Mononuclear cell (primary cell): ENCODE measurements around the gene PTGES3. TPM values are rescaled to one million over a fixed set of nuclear protein-coding genes. Genes with fewer than 3 reads are reported as not detected.
"Not testable (repeated sequence)": the region's sequence is repeated elsewhere in the genome, so short reads cannot be mapped to it uniquely, and the experiment has no call there.

Source experiments
- H3K27me3 ChIP-seq: 2 replicates; pipeline ENCODE4 v1.6.0; 2011; ENCODE audit warnings: low read length, control low read depth; ENCODE audit not compliant: insufficient read depth
- H3K4me1 ChIP-seq: 2 replicates; pipeline ENCODE4 v1.5.1; 2011; ENCODE audit warnings: mild to moderate bottlenecking, low read length, control low read depth; ENCODE audit not compliant: insufficient read depth
- H3K4me3 ChIP-seq: 2 replicates; pipeline ENCODE4 v1.5.1; 2011; ENCODE audit warnings: mild to moderate bottlenecking, low read length, moderate library complexity
- H3K9me3 ChIP-seq: 2 replicates; pipeline ENCODE4 v1.5.1; 2011; ENCODE audit warnings: low read depth, mild to moderate bottlenecking, control low read depth, low read length
- total RNA-seq: library from RNA; depleted of rRNA; stranded (reverse); fragments of >200 nt; gene quantifications from one replicate; pipeline ENCODE4 v1.2.3, GENCODE V29; 2012

PTGES3 gene
- total RNA-seq, 1 donor: 78.4 TPM

DNA sequence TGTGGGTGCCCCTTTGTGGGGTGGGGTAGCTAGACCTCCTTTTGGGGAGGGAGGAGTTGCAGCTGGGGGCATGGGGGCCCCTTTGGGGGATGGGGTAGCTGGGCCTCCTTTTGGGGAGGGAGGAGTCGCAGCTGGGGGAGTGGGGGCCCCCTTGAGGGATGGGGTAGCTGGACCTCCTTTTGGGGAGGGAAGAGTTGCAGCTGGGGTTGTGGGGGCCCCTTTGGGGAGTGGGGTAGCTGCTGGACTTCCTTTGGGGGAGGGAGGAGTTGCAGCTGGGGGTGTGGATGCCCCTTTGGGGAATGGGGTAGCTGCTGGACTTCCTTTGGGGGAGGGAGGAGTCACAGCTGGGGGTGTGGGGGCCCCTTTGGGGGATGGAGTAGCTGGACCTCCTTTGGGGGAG, 30.1 kb upstream of the PTGES3 start:
- H3K9me3 ChIP-seq: no peaks in the 10 kb centered on the region
- H3K4me1 ChIP-seq: peaks cover 68% of the 10 kb centered on the region
- H3K27me3 ChIP-seq: no peaks in the 10 kb centered on the region
- H3K4me3 ChIP-seq: no peak overlapping the region

DNA sequence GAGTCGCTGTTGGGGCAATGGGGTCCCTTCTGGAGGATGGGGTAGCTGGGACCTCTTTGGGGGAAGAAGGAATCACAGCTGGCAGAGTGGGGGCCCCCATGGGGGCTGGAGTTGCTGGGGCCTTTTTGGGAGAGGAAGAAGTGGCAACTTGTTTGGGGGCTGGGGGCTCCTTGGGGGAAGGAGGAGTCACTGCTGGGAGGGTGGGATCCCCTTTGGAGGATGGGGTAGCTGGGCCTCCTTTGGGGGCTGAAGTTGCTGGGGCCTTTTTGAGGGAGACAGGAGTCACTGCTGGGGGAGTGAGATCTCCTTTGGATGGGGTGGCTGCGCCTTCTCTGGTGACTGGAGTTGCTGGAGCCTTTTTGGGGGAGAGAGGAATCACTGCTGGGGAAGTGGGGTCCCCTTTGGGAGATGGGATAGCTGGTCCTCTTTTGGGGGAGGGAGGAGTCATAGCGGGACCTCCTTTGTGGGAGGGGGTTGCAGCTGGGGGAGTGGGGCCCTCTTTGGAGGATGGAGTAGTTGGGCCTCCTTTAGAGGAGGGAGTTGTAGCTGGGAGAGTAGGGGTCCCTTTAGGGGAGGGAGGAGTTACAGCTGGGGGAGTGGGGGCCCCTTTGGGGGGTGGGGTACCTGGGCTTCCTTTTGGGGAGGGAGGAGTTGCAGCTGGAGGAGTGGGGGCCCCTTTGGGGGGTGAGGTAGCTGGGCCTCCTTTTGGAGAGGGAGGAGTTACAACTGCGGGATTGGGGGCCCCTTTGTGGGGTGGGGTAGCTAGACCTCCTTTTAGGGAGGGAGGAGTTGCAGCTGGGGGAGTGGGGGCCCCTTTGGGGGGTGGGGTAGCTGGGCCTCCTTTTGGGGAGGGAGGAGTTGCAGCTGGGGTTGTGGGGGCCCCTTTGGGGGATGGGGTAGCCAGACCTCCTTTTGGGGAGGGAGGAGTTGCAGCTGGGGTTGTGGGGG, 29.1 kb upstream of the PTGES3 start:
- H3K9me3 ChIP-seq: no peaks in the 10 kb centered on the region
- peaks cover 59% of the 10 kb centered on the region for H3K4me1 ChIP-seq
- H3K4me3 ChIP-seq: no peak overlapping the region
- no peaks in the 10 kb centered on the region for H3K27me3 ChIP-seq

DNA sequence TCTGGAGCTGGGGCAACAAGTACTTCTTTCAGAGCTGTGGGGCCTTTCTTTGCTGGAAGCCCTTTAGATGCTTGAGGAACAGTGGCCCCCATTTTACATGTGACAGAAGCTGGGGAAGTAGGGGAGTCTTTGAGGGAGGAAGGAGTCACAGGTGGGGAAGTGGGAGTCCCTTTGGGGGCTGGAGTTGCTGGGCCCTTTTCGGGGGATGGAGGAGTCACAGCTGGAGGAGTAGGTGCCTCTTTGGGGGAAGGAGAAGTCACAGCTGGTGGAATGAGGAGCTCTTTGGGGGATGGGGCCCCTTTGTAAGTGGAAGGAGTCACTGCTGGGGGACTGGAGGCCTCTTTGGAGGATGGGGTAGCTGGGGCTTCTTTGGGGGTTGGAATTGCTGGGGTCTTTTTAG, 28.4 kb upstream of the PTGES3 start:
- Histone ChIP-seq H3K4me1 (peaks cover 52% of the 10 kb centered on the region), H3K4me3 (no peak overlapping the region), H3K9me3 (no peaks in the 10 kb centered on the region), H3K27me3 (no peaks in the 10 kb centered on the region)

DNA sequence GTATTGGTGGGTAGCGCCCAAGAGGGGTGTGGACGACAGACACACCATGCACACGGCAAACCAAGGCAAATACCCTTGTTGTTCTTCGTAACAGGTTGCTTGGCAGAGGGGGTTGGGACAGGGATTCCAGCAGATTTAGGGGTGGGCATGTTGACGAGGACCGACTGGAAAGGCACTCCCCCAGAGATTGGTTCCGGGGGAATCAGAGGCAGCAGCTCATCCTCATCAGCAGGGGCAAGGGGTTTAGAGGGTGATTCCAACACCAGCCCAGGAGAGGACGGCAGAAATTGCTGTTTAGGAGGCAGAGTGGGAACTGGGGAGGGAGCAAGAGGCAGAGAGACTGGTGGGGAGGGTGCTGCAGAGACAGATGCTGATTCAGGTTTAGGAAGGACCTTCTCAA, 27.7 kb upstream of the PTGES3 start:
- H3K9me3 ChIP-seq: no peaks in the 10 kb centered on the region
- H3K4me3 ChIP-seq: no peak overlapping the region
- peaks cover 45% of the 10 kb centered on the region for H3K4me1 ChIP-seq
- no peaks in the 10 kb centered on the region for H3K27me3 ChIP-seq

GRCh38 chr12:56714431-56714929, 26.4 kb upstream of the PTGES3 start:
- Histone ChIP-seq H3K4me3 (no peak overlapping the region), H3K9me3 (no peaks in the 10 kb centered on the region), H3K27me3 (no peaks in the 10 kb centered on the region), H3K4me1 (peaks cover 32% of the 10 kb centered on the region)

DNA sequence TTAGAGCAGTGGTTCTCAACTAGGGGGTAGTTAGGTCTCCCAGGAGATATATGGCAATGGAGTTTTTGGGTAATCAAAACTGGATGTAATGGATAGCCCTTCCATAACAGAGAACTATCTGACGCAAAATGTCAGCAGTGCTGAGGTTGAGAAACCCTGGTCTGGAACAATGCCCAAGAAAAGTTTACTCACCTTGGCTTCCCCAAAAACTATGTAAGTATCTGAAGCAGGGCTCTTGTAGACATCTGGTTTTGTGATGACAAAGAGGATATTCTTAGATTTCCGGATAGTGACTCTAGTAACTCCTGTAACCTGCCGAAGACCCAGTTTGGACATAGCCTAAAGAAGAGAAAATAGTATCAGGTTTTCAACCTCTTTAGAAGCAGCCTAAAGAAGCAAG, 25.3 kb upstream of the PTGES3 start:
- Histone ChIP-seq H3K4me1 (peaks cover 21% of the 10 kb centered on the region), H3K4me3 (no peak overlapping the region), H3K9me3 (no peaks in the 10 kb centered on the region), H3K27me3 (no peaks in the 10 kb centered on the region)

- Histone ChIP-seq H3K4me1 (peaks cover 20% of the 10 kb centered on the region), H3K9me3 (no peaks in the 10 kb centered on the region), H3K27me3 (no peaks in the 10 kb centered on the region), H3K4me3 (no peak overlapping the region)
Observed at GRCh38 chr12:56709759-56710376, 21.8 kb upstream of the PTGES3 start.

- H3K27me3 ChIP-seq, H3K9me3 ChIP-seq, H3K4me3 ChIP-seq: not testable (repeated sequence)
- peaks cover 35% of the 10 kb centered on the region for H3K4me1 ChIP-seq
Observed at GRCh38 chr12:56704522-56704921, 16.4 kb upstream of the PTGES3 start.

DNA sequence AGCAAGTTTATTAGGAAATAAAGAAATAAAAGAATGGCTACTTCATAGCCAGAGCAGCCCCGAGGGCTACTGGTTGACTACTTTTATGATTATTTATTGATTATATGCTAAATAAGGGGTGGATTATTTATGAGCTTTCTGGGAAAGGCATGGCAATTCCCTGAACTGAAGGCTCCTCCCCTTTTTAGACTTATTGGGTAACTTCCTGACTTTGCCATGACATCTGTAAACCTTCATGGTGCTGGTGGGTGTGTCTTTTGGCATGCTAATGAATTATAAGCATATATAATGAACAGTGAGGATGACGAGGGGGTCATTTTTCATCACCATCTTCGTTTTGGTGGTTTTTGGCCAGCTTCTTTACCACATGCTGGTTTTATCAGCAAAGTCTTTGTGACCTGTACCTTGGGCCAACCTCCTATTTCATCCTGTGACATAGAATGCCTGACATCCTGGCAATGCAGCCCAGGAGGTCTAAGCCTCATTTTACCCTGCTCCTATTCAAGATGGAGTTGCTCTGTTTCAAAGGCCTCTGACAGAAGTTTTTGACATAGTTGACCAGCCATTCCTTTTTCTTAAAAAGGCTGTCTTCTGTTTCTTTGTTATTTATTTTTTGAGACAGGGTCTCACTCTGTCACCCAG, 11.1 kb upstream of the PTGES3 start:
- Histone ChIP-seq H3K4me3 (no peak overlapping the region), H3K4me1 (peaks cover 37% of the 10 kb centered on the region), H3K9me3 (no peaks in the 10 kb centered on the region), H3K27me3 (no peaks in the 10 kb centered on the region)

DNA sequence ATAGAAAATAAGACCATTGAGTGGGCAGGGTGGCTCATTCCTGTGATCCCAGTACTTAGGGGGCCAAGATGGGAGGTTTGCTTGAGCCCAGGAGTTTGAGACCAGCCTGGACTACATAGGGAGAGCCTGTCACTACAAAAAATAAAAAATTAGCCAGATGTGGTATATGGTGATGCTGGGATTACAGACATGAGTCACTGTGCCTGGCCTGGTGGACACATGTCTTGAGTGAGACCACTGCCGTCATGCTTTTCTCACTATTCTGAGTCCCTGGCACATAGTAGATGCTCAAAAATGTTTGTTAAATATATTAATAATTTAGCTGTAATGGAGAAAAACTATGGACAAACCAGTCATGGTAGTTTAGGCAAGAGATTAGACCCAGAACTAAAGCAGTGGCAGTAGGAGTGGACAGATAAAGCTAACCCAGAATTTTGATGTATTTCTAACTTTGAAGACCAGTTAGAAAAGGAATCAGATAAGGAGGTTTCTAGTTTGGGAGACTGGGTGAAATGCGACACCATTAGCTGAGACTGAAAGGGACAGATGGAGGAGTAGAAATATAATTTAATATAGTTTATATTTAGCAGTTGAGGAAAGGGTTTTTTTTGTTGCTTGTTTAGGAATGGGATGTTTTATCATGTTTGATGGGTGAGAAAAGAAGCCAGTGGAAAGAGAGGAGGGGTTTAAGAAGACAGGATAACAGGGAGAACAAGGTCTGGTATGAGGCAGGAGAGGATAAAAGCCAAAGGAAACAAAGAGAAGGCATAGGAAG, 7.4 kb upstream of the PTGES3 start:
- Histone ChIP-seq H3K9me3 (no peaks in the 10 kb centered on the region), H3K4me1 (peaks cover 20% of the 10 kb centered on the region), H3K4me3 (no peak overlapping the region)

GRCh38 chr12:56694161-56694560, 6.1 kb upstream of the PTGES3 start:
- Histone ChIP-seq H3K4me3 (no peak overlapping the region), H3K27me3 (no peaks in the 10 kb centered on the region), H3K4me1 (peaks cover 21% of the 10 kb centered on the region), H3K9me3 (no peaks in the 10 kb centered on the region)

More for the DNA sequence above, 7.4 kb upstream of the PTGES3 start:
- no peaks in the 10 kb centered on the region for H3K27me3 ChIP-seq

DNA sequence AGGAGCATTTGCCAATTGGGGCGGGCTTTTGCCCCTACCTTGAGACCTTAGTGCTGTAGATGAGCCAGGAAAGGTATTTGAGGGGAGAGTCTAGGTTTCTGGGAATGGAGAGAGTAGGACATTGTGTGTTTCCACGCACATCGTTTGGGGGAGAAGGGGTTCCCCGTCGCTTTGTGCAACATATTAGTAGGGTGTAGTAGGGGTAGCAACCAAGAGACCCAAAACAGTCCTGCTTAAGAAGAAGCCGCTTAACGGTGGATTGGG, 694 bp upstream of the PTGES3 start:
- Histone ChIP-seq H3K27me3 (no peaks in the 10 kb centered on the region), H3K4me1 (peaks cover 49% of the 10 kb centered on the region), H3K9me3 (no peaks in the 10 kb centered on the region), H3K4me3 (peak overlapping the region; percentile 100)

- H3K9me3 ChIP-seq: no peaks in the 10 kb centered on the region
- H3K4me3 ChIP-seq: peak overlapping the region; percentile 100
- no peaks in the 10 kb centered on the region for H3K27me3 ChIP-seq
- peaks cover 62% of the 10 kb centered on the region for H3K4me1 ChIP-seq
Observed at GRCh38 chr12:56687223-56688128, 608 bp downstream of the PTGES3 start.

DNA sequence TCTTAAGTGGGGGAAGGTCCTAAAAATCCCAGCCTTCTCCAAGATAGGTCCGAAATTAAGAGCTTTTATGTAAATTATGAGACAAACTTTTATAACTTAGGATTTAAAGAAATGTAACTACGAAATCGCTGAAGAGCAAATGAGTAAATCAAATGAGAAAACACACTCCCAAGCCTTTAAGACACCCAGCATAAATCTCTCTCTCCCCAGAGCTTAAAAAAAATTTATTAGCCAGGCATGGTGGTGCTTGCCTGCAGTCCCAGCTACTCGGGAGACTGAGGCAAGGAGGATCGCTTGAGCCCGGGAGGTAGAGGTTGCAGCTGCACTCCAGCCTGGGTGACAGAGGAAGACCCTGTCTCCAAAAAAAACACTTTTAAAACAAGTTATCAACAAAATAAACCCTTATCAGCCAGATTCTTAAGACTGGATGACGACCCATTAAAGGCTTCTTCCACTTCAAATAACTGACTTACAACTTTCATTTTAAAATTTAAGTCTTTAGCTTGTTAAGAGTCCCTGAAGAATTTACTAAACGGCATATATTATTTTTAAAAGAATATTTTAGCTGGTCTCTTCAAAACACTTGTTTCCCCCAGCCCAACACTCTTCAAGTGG, 3.2 kb downstream of the PTGES3 start:
- Histone ChIP-seq H3K4me3 (peak overlapping the region; percentile 20), H3K4me1 (peaks cover 80% of the 10 kb centered on the region), H3K27me3 (no peaks in the 10 kb centered on the region), H3K9me3 (no peaks in the 10 kb centered on the region)
